HG02981 (cell line): ENCODE data around the gene MGAT5B.

Source experiments
- ATAC-seq: cut with Tn5 transposase; IDR thresholded peaks from one replicate; pipeline ENCODE4 v1.9.1; 2021; ENCODE audit warnings: mild to moderate bottlenecking, moderate library complexity; ENCODE audit not compliant: unreplicated experiment

Gene MGAT5B

GRCh38 chr17:76998839-76999238 lies 130.6 kb downstream of the MGAT5B start:
- no peak for ATAC-seq
